H1 (cell line): ENCODE data around the gene PTPRG. TPM values are rescaled to one million over a fixed set of nuclear protein-coding genes. Genes with fewer than 3 reads are reported as not detected.

Experiments used
- CTCF ChIA-PET: fragments of 300-600 bp; sonication (Branson Sonifier 250); formaldehyde crosslinking; loops from one replicate; lab custom pipeline; 2021; ENCODE audit not compliant: partially characterized antibody; lab: Charles Lee
- POLR2A ChIA-PET: fragments of 300-600 bp; sonication (Branson Sonifier 250); formaldehyde crosslinking; loops from one replicate; lab custom pipeline; 2021; ENCODE audit warnings: inconsistent platforms; ENCODE audit not compliant: partially characterized antibody; lab: Charles Lee
- DNase-seq, 2 experiments: peaks; one replicate each; pipeline versions ENCODE4 v3.0.0 to v3.0.0-alpha.2; 2010 to 2022; ENCODE audit warnings: low spot score in 2 of 2, low read depth in 1 of 2, mixed read lengths in 1 of 2
- FAIRE-seq: peaks from 2 replicates; lab custom pipeline; 2011; peaks lifted over from hg19 to GRCh38; lab: Jason Lieb, UNC
- H2AFZ ChIP-seq: 2 replicates; pipeline ENCODE4 v1.8.1; 2012; ENCODE audit warnings: low read length, inconsistent platforms
- H2AK5ac ChIP-seq: 2 replicates; pipeline ENCODE4 v1.6.1; 2013; ENCODE audit warnings: low read depth, low read length
- H2BK120ac ChIP-seq: replicated peaks from 2 replicates; pipeline ENCODE3; 2013; ENCODE audit warnings: low read depth, low read length, inconsistent platforms
- H2BK12ac ChIP-seq: 2 replicates; pipeline ENCODE4 v1.6.1; 2013; ENCODE audit warnings: low read depth, low read length
- H2BK15ac ChIP-seq: 2 replicates; pipeline ENCODE4 v1.6.1; 2013; ENCODE audit warnings: low read length
- H2BK20ac ChIP-seq: 2 replicates; pipeline ENCODE4 v1.6.1; 2013; ENCODE audit warnings: low read length
- H2BK5ac ChIP-seq: 2 replicates; pipeline ENCODE4 v1.6.1; 2013; ENCODE audit warnings: low read depth, low read length
- H3K14ac ChIP-seq: 2 replicates; pipeline ENCODE4 v1.6.1; 2013; ENCODE audit warnings: inconsistent platforms; ENCODE audit not compliant: insufficient read length
- H3K18ac ChIP-seq: 2 replicates; pipeline ENCODE4 v1.6.1; 2013; ENCODE audit warnings: low read length; ENCODE audit errors: extremely low read depth
- H3K23ac ChIP-seq: 2 replicates; pipeline ENCODE4 v1.6.1; 2013; ENCODE audit warnings: inconsistent platforms; ENCODE audit not compliant: insufficient read length
- H3K23me2 ChIP-seq: 2 replicates; pipeline ENCODE4 v1.6.1; 2013; ENCODE audit warnings: low read depth, low read length
- H3K27ac ChIP-seq: 2 replicates; pipeline ENCODE4 v1.6.1; 2011; ENCODE audit warnings: low read depth, low read length, inconsistent platforms
- H3K27me3 ChIP-seq, 4 experiments: replicated peaks in 1 of 4; 1 replicate in 1 of 4; 2 replicates in 3 of 4; pipeline versions ENCODE4 v1.6.1 to v1.8.1; 2011 to 2013; ENCODE audit warnings: low read length in 3 of 4, mild to moderate bottlenecking in 3 of 4, inconsistent platforms in 2 of 4, mixed read lengths in 2 of 4, moderate library complexity in 1 of 4; ENCODE audit not compliant: control insufficient read depth in 3 of 4, insufficient read depth in 3 of 4; ENCODE audit errors: extremely low read depth in 1 of 4
- H3K36me3 ChIP-seq, 4 experiments: 2 replicates each; pipeline versions ENCODE4 v1.6.1 to v1.8.1; 2011 to 2013; ENCODE audit warnings: mild to moderate bottlenecking in 4 of 4, low read length in 3 of 4, moderate library complexity in 2 of 4, control low read depth in 1 of 4, inconsistent platforms in 1 of 4; ENCODE audit not compliant: insufficient read depth in 4 of 4, control insufficient read depth in 2 of 4
- H3K4ac ChIP-seq: replicated peaks from 2 replicates; pipeline ENCODE3; 2013; ENCODE audit warnings: low read length, low read depth, mixed read lengths, inconsistent platforms; ENCODE audit not compliant: insufficient read length
- H3K4me1 ChIP-seq, 4 experiments: replicated peaks in 1 of 4; 1 replicate in 1 of 4; 2 replicates in 3 of 4; pipeline versions ENCODE4 v1.6.1 to v1.8.1; 2011 to 2013; ENCODE audit warnings: low read length in 3 of 4, inconsistent platforms in 2 of 4, mixed read lengths in 1 of 4; ENCODE audit not compliant: insufficient read depth in 4 of 4, control insufficient read depth in 3 of 4
- H3K4me2 ChIP-seq, 2 experiments: 2 replicates each; pipeline versions ENCODE4 v1.6.1 to v1.8.1; 2011 to 2013; ENCODE audit warnings: low read depth in 2 of 2, low read length in 2 of 2, control low read depth in 1 of 2, inconsistent platforms in 1 of 2, mild to moderate bottlenecking in 1 of 2; ENCODE audit not compliant: insufficient read depth in 1 of 2
- H3K4me3 ChIP-seq, 4 experiments: fragments of 200-600, 300-600 bp in 1 of 4; sonication (generic), shearing (Covaris generic), sonication (Bioruptor Twin) in 1 of 4; 2 replicates each; pipeline versions ENCODE4 v1.5.1 to v1.8.1; 2011 to 2016; ENCODE audit warnings: low read length in 4 of 4, low read depth in 3 of 4, control low read depth in 2 of 4, inconsistent platforms in 2 of 4, mild to moderate bottlenecking in 2 of 4, mixed read lengths in 1 of 4, moderate library complexity in 1 of 4; ENCODE audit not compliant: insufficient read depth in 2 of 4; ENCODE audit errors: extremely low read depth in 1 of 4
- H3K56ac ChIP-seq: replicated peaks from 2 replicates; pipeline ENCODE3; 2013; ENCODE audit warnings: low read depth, mild to moderate bottlenecking, mixed read lengths, low read length, inconsistent platforms; ENCODE audit not compliant: insufficient read length
- H3K79me1 ChIP-seq: 2 replicates; pipeline ENCODE4 v1.6.1; 2013; ENCODE audit warnings: low read depth, low read length, control low read depth
- H3K79me2 ChIP-seq, 2 experiments: 2 replicates each; pipeline versions ENCODE4 v1.6.1 to v1.8.1; 2012 to 2013; ENCODE audit warnings: low read length in 2 of 2, mild to moderate bottlenecking in 2 of 2, inconsistent platforms in 1 of 2; ENCODE audit not compliant: insufficient read depth in 2 of 2, control insufficient read depth in 1 of 2
- H3K9ac ChIP-seq, 4 experiments: replicated peaks in 1 of 4; 1 replicate in 1 of 4; 2 replicates in 3 of 4; pipeline versions ENCODE4 v1.6.1 to v1.8.1; 2011 to 2013; ENCODE audit warnings: low read depth in 3 of 4, low read length in 3 of 4, control low read depth in 2 of 4, mild to moderate bottlenecking in 2 of 4, moderate library complexity in 2 of 4, inconsistent platforms in 1 of 4; ENCODE audit errors: extremely low read depth in 1 of 4
- H3K9me3 ChIP-seq, 2 experiments: 2 replicates each; pipeline versions ENCODE4 v1.6.1 to v1.8.1; 2012 to 2013; ENCODE audit warnings: mild to moderate bottlenecking in 2 of 2, moderate library complexity in 2 of 2, control low read depth in 1 of 2, inconsistent platforms in 1 of 2, low read depth in 1 of 2, low read length in 1 of 2, mixed read lengths in 1 of 2; ENCODE audit not compliant: insufficient read depth in 2 of 2
- H4K20me1 ChIP-seq, 2 experiments: replicated peaks in 1 of 2; 2 replicates each; pipeline versions ENCODE3 to v1.8.1; 2011 to 2013; ENCODE audit warnings: inconsistent platforms in 2 of 2, low read length in 2 of 2, mild to moderate bottlenecking in 1 of 2; ENCODE audit not compliant: insufficient read depth in 2 of 2, control insufficient read depth in 1 of 2
- H4K5ac ChIP-seq: 2 replicates; pipeline ENCODE4 v1.6.1; 2013; ENCODE audit warnings: low read length, low read depth, mixed read lengths, inconsistent platforms; ENCODE audit not compliant: insufficient read length
- H4K8ac ChIP-seq: 2 replicates; pipeline ENCODE4 v1.8.0; 2013; ENCODE audit warnings: mild to moderate bottlenecking, moderate library complexity, low read length, inconsistent platforms; ENCODE audit not compliant: insufficient read depth; ENCODE audit errors: extremely low read depth
- H4K91ac ChIP-seq: replicated peaks from 2 replicates; pipeline ENCODE3; 2013; ENCODE audit warnings: low read length, mixed read lengths, inconsistent platforms; ENCODE audit not compliant: insufficient read length
- BACH1 ChIP-seq: IDR thresholded peaks from 2 replicates; pipeline ENCODE4 v1.6.1; 2012; ENCODE audit warnings: low read length, improper control_type of control experiment
- CTCF ChIP-seq, 3 experiments: IDR thresholded peaks; 1 replicate in 2 of 3; 2 replicates in 1 of 3; pipeline versions ENCODE4 v1.5.1 to v1.6.1; 2011; ENCODE audit warnings: low read length in 3 of 3, mild to moderate bottlenecking in 3 of 3, inconsistent platforms in 2 of 3, low read depth in 1 of 3, moderate library complexity in 1 of 3; ENCODE audit not compliant: insufficient read depth in 1 of 3; ENCODE audit errors: control extremely low read depth in 1 of 3
- GTF2F1 ChIP-seq: IDR thresholded peaks from 2 replicates; pipeline ENCODE4 v1.6.1; 2012; ENCODE audit warnings: low read depth, low read length, improper control_type of control experiment, borderline replicate concordance
- MAFK ChIP-seq: IDR thresholded peaks from 2 replicates; pipeline ENCODE4 v1.6.1; 2012; ENCODE audit warnings: low read depth, mild to moderate bottlenecking, improper control_type of control experiment, low read length
- RAD21 ChIP-seq, 2 experiments: IDR thresholded peaks in 1 of 2; conservative IDR thresholded peaks in 1 of 2; 2 replicates each; pipeline ENCODE4 v1.6.1; 2011; ENCODE audit warnings: low read depth in 2 of 2, low read length in 2 of 2, improper control_type of control experiment in 1 of 2, inconsistent platforms in 1 of 2, mild to moderate bottlenecking in 1 of 2, moderate library complexity in 1 of 2
- RNF2 ChIP-seq: fragments of 200-900, 300-1000 bp; sonication (generic); IDR thresholded peaks from 2 replicates; pipeline ENCODE4 v1.7.1; 2016; ENCODE audit warnings: borderline replicate concordance, low read depth, mild to moderate bottlenecking, antibody characterized with exemption, low read length; ENCODE audit not compliant: poor library complexity, severe bottlenecking; ENCODE audit errors: missing control alignments
- SAP30 ChIP-seq: fragments of 300-600 bp; sonication (generic); IDR thresholded peaks from 2 replicates; pipeline ENCODE4 v1.7.1; 2012; ENCODE audit warnings: low read length, moderate library complexity, mild to moderate bottlenecking, inconsistent platforms; ENCODE audit not compliant: insufficient read depth, insufficient replicate concordance
- SIN3A ChIP-seq, 2 experiments: IDR thresholded peaks in 1 of 2; conservative IDR thresholded peaks in 1 of 2; 2 replicates each; pipeline ENCODE4 v1.6.1; 2011 to 2012; ENCODE audit warnings: low read length in 2 of 2, improper control_type of control experiment in 1 of 2, low read depth in 1 of 2, mild to moderate bottlenecking in 1 of 2
- ZNF274 ChIP-seq: IDR thresholded peaks from 2 replicates; pipeline ENCODE4 v1.7.0; 2012; ENCODE audit warnings: low read length, borderline replicate concordance; ENCODE audit errors: extremely low read depth
- WGBS, 2 experiments: shearing (Covaris generic) in 1 of 2; methylation state at CpG; one replicate each; pipeline versions ENCODE4 v1.1.6 to v1.1.7; 2013 to 2015; ENCODE audit warnings: low lambda C conversion rate in 2 of 2, mixed read lengths in 2 of 2, inconsistent platforms in 1 of 2, low coverage in 1 of 2, missing lambda C conversion rate in 1 of 2; ENCODE audit not compliant: insufficient replicate concordance in 2 of 2, insufficient coverage in 1 of 2, insufficient read length in 1 of 2; ENCODE audit errors: extremely low coverage in 1 of 2, missing lambda C conversion rate in 1 of 2; 5-methylcytosine and 5-hydroxymethylcytosine counted together
- polyA plus RNA-seq, 7 experiments: library from polyadenylated mRNA; depleted of rRNA in 3 of 7; stranded (reverse) in 5 of 7; unstranded in 2 of 7; fragments of >200 nt in 5 of 7; fragments of 200-250 nt in 2 of 7; gene quantifications; 1 replicate in 5 of 7; 2 replicates in 1 of 7; 4 replicates in 1 of 7; pipeline versions ENCODE4 v1.2.1 to v1.2.3, GENCODE V29; 2011 to 2013; ENCODE audit warnings: missing spikeins in 2 of 7, mixed read lengths in 2 of 7
- total RNA-seq: library from RNA; stranded (reverse); fragmentation: NEBNext Ultra II Directional; extraction: Animal tissue kit (Norgen Biotek cat#: 25700); gene quantifications from 2 replicates; pipeline ENCODE4 v1.2.1, GENCODE V29; 2021

The PTPRG gene
- total and polyA plus RNA-seq, 2 of the 8 experiments (the other 6 are each of a cell fraction or from before 2014, with no cell fraction given), result 23.3 to 96.2 TPM

GRCh38 chr3:62143843-62144450 is 582.6 kb downstream of the PTPRG start:
- no peak overlapping the region for H3K4me2 ChIP-seq
- no peak overlapping the region for H4K5ac ChIP-seq
- no peak for FAIRE-seq
- no peak overlapping the region for H2AFZ ChIP-seq
- H2BK120ac ChIP-seq, result no peak overlapping the region
- H3K79me1 ChIP-seq, result no peaks in the 10 kb centered on the region
- H3K23ac ChIP-seq, result no peak overlapping the region
- H3K79me2 ChIP-seq, result no peaks in the 10 kb centered on the region
- no peaks in the 10 kb centered on the region for H3K27me3 ChIP-seq
- H3K27ac ChIP-seq, result no peak overlapping the region
- DNase-seq, result no peak
- H3K9ac ChIP-seq, result no peak overlapping the region
- no peak overlapping the region for H3K14ac ChIP-seq
- H3K36me3 ChIP-seq, result no peaks in the 10 kb centered on the region
- no peak overlapping the region for H2AK5ac ChIP-seq
- CTCF ChIA-PET, result interaction anchor here (0.8 to 1.3 kb wide), 2 partner anchors 17 to 44 kb away, joined by 3 to 4 read pairs; no protein-coding TSS in a partner anchor
- H3K4ac ChIP-seq, result no peak overlapping the region
- H2BK20ac ChIP-seq, result no peak overlapping the region
- H2BK12ac ChIP-seq, result no peak overlapping the region
- H3K4me3 ChIP-seq, result no peak overlapping the region
- H3K56ac ChIP-seq, result no peak overlapping the region
- no peaks in the 10 kb centered on the region; the same call in 1 of the 2 replicates for H3K23me2 ChIP-seq
- peaks cover 0 to 6% (median 2%) of the 10 kb centered on the region in 4 experiments; a peak in 4 of 7 replicates for H3K4me1 ChIP-seq
- no peak overlapping the region for H4K8ac ChIP-seq
- POLR2A ChIA-PET, result no interaction called here
- no peaks in the 10 kb centered on the region for H3K9me3 ChIP-seq
- no peak overlapping the region for H4K91ac ChIP-seq
- no peaks in the 10 kb centered on the region for H4K20me1 ChIP-seq
- WGBS, 2 experiments, result 85% methylated on average over 6 of the region's 6 CpGs; no CpG with 5 or more reads in 1 of the 2 experiments
- no peak overlapping the region for H2BK15ac ChIP-seq
- no peak overlapping the region for H3K18ac ChIP-seq
- H2BK5ac ChIP-seq, result no peak overlapping the region
- TF ChIP-seq SAP30 (no peak), RNF2 (no peak), CTCF (IDR thresholded peaks at IDR 0.05; ENCODE audit: control extremely low read depth in 1 of 3, insufficient read depth in 1 of 3, low read depth in 1 of 3, low read length in 3 of 3) (no peak), ZNF274 (no peak), GTF2F1 (no peak), BACH1 (no peak), MAFK (no peak), SIN3A (conservative IDR thresholded peaks at IDR 0.05 in 1 of 2, IDR thresholded peaks at IDR 0.05 in 1 of 2; ENCODE audit: low read depth in 1 of 2, low read length in 2 of 2) (no peak), RAD21 (IDR thresholded peaks at IDR 0.05 in 1 of 2, conservative IDR thresholded peaks at IDR 0.05 in 1 of 2; ENCODE audit: low read depth in 2 of 2, low read length in 2 of 2) (no peak)
